NCI-H1694 (cell line): ENCODE data around the gene GRAMD2A.

ENCODE experiments used
- DNase-seq: peaks from one replicate; lab custom pipeline; 2025; lab: John Stamatoyannopoulos, UW

The GRAMD2A gene

GRCh38 chr15:72217216-72217615, 19.6 kb upstream of the GRAMD2A start:
- DNase-seq = no peak

- no peak for DNase-seq
These were observed 18.5 kb upstream of the GRAMD2A start for GRCh38 chr15:72216079-72216478.

GRCh38 chr15:72207558-72208085, 10.0 kb upstream of the GRAMD2A start:
- no peak for DNase-seq

GRCh38 chr15:72206677-72207000, 9.1 kb upstream of the GRAMD2A start:
- no peak for DNase-seq

GRCh38 chr15:72205896-72206676, 8.5 kb upstream of the GRAMD2A start:
- no peak for DNase-seq

GRCh38 chr15:72205273-72205672, 7.7 kb upstream of the GRAMD2A start:
- DNase-seq = no peak

GRCh38 chr15:72203507-72203837, 5.9 kb upstream of the GRAMD2A start:
- DNase-seq = peak; percentile 96

GRCh38 chr15:72202801-72203506, 5.4 kb upstream of the GRAMD2A start:
- DNase-seq = peak; percentile 51

- DNase-seq = no peak
These were observed 4.7 kb upstream of the GRAMD2A start for GRCh38 chr15:72202302-72202701.

GRCh38 chr15:72201391-72201921, 3.9 kb upstream of the GRAMD2A start:
- DNase-seq = no peak

- DNase-seq = no peak
These were observed 3.0 kb upstream of the GRAMD2A start for GRCh38 chr15:72200395-72201237.

GRCh38 chr15:72199721-72200212, 2.2 kb upstream of the GRAMD2A start:
- peak; percentile 24 for DNase-seq

- DNase-seq = no peak
These were observed 1.6 kb upstream of the GRAMD2A start for GRCh38 chr15:72199205-72199515.

- no peak for DNase-seq
These were observed 993 bp upstream of the GRAMD2A start for GRCh38 chr15:72198356-72199204.

- no peak for DNase-seq
These were observed 537 bp downstream of the GRAMD2A start for GRCh38 chr15:72197041-72197459.

GRCh38 chr15:72196409-72197040, 1.1 kb downstream of the GRAMD2A start:
- no peak for DNase-seq

- no peak for DNase-seq
These were observed 2.5 kb downstream of the GRAMD2A start for GRCh38 chr15:72195101-72195511.

- DNase-seq = no peak
These were observed 3.7 kb downstream of the GRAMD2A start for GRCh38 chr15:72193836-72194396.

GRCh38 chr15:72192416-72192815, 5.2 kb downstream of the GRAMD2A start:
- DNase-seq = no peak

- DNase-seq = no peak
These were observed 8.2 kb downstream of the GRAMD2A start for GRCh38 chr15:72189250-72189902.
